MM.1S (cell line): Measurements from ENCODE around the gene LTO1.

Experiments
- DNase-seq: peaks from one replicate; pipeline ENCODE4 v3.0.0-alpha.2; 2015
- H2AFZ ChIP-seq: fragments of 300-600 bp; sonication (generic); 2 replicates; pipeline ENCODE4 v1.6.0; 2016; ENCODE audit warnings: antibody characterized with exemption, low read length
- H3F3A ChIP-seq: fragments of 300-600 bp; sonication (generic); 2 replicates; pipeline ENCODE4 v1.6.1; 2016; ENCODE audit warnings: mild to moderate bottlenecking, antibody characterized with exemption, low read length, moderate library complexity, mixed read lengths; ENCODE audit not compliant: insufficient read depth
- H3K27ac ChIP-seq: fragments of 300-600 bp; sonication (generic); 2 replicates; pipeline ENCODE4 v1.5.1; 2016; ENCODE audit warnings: mild to moderate bottlenecking, low read length
- H3K27me3 ChIP-seq: fragments of 300-600 bp; sonication (generic); replicated peaks from 2 replicates; pipeline ENCODE4 v1.6.0; 2016; ENCODE audit warnings: low read length; ENCODE audit not compliant: insufficient read depth
- H3K36me3 ChIP-seq: fragments of 300-600 bp; sonication (generic); replicated peaks from 2 replicates; pipeline ENCODE4 v1.6.1; 2016; ENCODE audit warnings: mild to moderate bottlenecking, low read length, mixed read lengths; ENCODE audit not compliant: insufficient read depth
- H3K4me1 ChIP-seq: fragments of 300-600 bp; sonication (generic); 2 replicates; pipeline ENCODE4 v1.6.1; 2016; ENCODE audit warnings: low read length, mixed read lengths
- H3K4me2 ChIP-seq: fragments of 300-600 bp; sonication (generic); 2 replicates; pipeline ENCODE4 v1.6.0; 2016; ENCODE audit warnings: low read depth, low read length
- H3K4me3 ChIP-seq: fragments of 300-600 bp; sonication (generic); 2 replicates; pipeline ENCODE4 v1.5.1; 2016; ENCODE audit warnings: low read length, mixed read lengths
- H3K79me2 ChIP-seq: fragments of 300-600 bp; sonication (generic); 2 replicates; pipeline ENCODE4 v1.6.1; 2016; ENCODE audit warnings: mixed run types, low read length, mixed read lengths
- H3K9ac ChIP-seq: fragments of 300-600 bp; sonication (generic); 2 replicates; pipeline ENCODE4 v1.6.1; 2016; ENCODE audit warnings: low read length, mixed read lengths
- H3K9me2 ChIP-seq: fragments of 300-600 bp; sonication (generic); replicated peaks from 2 replicates; pipeline ENCODE4 v1.6.1; 2016; ENCODE audit warnings: mild to moderate bottlenecking, low read length, mixed read lengths; ENCODE audit not compliant: insufficient read depth
- H3K9me3 ChIP-seq: fragments of 300-600 bp; sonication (generic); replicated peaks from 2 replicates; pipeline ENCODE4 v1.6.1; 2016; ENCODE audit warnings: mild to moderate bottlenecking, low read length, mixed read lengths; ENCODE audit not compliant: insufficient read depth
- H4K20me1 ChIP-seq: fragments of 300-600 bp; sonication (generic); 2 replicates; pipeline ENCODE4 v1.6.1; 2016; ENCODE audit warnings: mild to moderate bottlenecking, low read length, moderate library complexity, mixed read lengths; ENCODE audit not compliant: insufficient read depth
- EZH2 ChIP-seq: fragments of 300-600 bp; sonication (generic); optimal IDR thresholded peaks from 2 replicates; pipeline ENCODE3; 2017; ENCODE audit warnings: low read depth, mild to moderate bottlenecking, antibody characterized with exemption, low read length, mixed read lengths
- EZH2phosphoT487 ChIP-seq: fragments of 300-600 bp; sonication (generic); IDR thresholded peaks from 2 replicates; pipeline ENCODE4 v1.6.1; 2018; ENCODE audit warnings: antibody characterized with exemption, low read length
- TF ChIP-seq, protein P1 (sequence below): fragments of 300-600 bp; sonication (generic); IDR thresholded peaks from 2 replicates; pipeline ENCODE4 v1.5.1; 2016; ENCODE audit warnings: antibody characterized with exemption, low read length, mixed read lengths

Gene LTO1

DNA sequence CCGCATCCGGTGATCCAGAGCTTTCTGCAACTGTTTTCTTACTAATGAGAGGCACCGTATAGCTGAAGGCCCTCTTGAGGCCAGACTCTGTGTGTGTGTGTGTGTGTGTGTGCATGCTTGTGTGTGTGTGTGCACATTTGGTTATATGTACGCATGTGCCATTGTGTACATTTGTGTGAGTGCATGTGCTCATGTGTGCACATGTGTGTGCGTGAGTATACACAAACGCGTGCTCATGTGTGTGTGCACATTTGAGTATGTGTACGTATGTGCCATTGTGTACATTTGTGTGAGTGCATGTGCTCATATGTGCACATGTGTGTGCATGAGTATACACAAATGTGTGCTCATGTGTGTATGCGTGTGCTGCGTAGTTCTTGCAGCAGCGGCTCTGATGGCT lies 40.9 kb upstream of the LTO1 start:
- TF ChIP-seq EZH2 (no peak), EZH2phosphoT487 (no peak)
- TF ChIP-seq, protein P1, sequence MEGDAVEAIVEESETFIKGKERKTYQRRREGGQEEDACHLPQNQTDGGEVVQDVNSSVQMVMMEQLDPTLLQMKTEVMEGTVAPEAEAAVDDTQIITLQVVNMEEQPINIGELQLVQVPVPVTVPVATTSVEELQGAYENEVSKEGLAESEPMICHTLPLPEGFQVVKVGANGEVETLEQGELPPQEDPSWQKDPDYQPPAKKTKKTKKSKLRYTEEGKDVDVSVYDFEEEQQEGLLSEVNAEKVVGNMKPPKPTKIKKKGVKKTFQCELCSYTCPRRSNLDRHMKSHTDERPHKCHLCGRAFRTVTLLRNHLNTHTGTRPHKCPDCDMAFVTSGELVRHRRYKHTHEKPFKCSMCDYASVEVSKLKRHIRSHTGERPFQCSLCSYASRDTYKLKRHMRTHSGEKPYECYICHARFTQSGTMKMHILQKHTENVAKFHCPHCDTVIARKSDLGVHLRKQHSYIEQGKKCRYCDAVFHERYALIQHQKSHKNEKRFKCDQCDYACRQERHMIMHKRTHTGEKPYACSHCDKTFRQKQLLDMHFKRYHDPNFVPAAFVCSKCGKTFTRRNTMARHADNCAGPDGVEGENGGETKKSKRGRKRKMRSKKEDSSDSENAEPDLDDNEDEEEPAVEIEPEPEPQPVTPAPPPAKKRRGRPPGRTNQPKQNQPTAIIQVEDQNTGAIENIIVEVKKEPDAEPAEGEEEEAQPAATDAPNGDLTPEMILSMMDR: no peak
- Histone ChIP-seq H3F3A (no peaks in the 10 kb centered on the region), H3K27me3 (peaks cover 87% of the 10 kb centered on the region), H3K9me2 (no peaks in the 10 kb centered on the region), H3K36me3 (no peaks in the 10 kb centered on the region), H3K4me1 (no peaks in the 10 kb centered on the region), H2AFZ (no peak overlapping the region), H3K4me2 (no peak overlapping the region), H3K27ac (no peak overlapping the region), H4K20me1 (no peaks in the 10 kb centered on the region), H3K79me2 (no peaks in the 10 kb centered on the region), H3K4me3 (no peak overlapping the region), H3K9ac (no peak overlapping the region), H3K9me3 (no peaks in the 10 kb centered on the region)
- no peak for DNase-seq

DNA sequence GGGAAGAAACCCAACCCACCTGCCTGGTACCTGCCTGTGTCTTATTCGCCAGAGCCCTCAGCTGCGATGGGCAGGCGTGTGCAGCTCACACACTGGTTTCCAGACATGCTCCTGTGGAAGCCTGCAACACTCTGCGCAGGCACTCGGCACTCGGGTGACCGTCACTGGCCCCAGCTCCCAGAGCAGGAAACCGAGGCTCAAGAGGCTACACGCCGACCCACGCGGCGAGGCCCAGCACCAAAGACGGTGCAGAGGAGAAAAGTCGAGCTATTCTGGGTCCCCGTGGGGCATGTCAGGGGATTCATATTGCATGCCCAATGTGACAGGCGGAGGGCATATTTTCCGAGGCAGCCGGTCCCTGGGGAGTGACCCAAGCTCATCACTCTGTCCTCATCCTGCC lies 40.3 kb upstream of the LTO1 start:
- DNase-seq: no peak
- Histone ChIP-seq H3K79me2 (no peaks in the 10 kb centered on the region), H3K4me3 (no peak overlapping the region), H3K27ac (no peak overlapping the region), H3K36me3 (no peaks in the 10 kb centered on the region), H3K27me3 (peaks cover 86% of the 10 kb centered on the region), H4K20me1 (no peaks in the 10 kb centered on the region), H3K4me1 (no peaks in the 10 kb centered on the region), H3K4me2 (no peak overlapping the region), H3K9me3 (no peaks in the 10 kb centered on the region), H2AFZ (no peak overlapping the region), H3K9me2 (no peaks in the 10 kb centered on the region), H3F3A (no peaks in the 10 kb centered on the region), H3K9ac (no peak overlapping the region)
- TF ChIP-seq, protein P1: no peak
- TF ChIP-seq EZH2: no peak
- no peak for TF ChIP-seq EZH2phosphoT487

DNA sequence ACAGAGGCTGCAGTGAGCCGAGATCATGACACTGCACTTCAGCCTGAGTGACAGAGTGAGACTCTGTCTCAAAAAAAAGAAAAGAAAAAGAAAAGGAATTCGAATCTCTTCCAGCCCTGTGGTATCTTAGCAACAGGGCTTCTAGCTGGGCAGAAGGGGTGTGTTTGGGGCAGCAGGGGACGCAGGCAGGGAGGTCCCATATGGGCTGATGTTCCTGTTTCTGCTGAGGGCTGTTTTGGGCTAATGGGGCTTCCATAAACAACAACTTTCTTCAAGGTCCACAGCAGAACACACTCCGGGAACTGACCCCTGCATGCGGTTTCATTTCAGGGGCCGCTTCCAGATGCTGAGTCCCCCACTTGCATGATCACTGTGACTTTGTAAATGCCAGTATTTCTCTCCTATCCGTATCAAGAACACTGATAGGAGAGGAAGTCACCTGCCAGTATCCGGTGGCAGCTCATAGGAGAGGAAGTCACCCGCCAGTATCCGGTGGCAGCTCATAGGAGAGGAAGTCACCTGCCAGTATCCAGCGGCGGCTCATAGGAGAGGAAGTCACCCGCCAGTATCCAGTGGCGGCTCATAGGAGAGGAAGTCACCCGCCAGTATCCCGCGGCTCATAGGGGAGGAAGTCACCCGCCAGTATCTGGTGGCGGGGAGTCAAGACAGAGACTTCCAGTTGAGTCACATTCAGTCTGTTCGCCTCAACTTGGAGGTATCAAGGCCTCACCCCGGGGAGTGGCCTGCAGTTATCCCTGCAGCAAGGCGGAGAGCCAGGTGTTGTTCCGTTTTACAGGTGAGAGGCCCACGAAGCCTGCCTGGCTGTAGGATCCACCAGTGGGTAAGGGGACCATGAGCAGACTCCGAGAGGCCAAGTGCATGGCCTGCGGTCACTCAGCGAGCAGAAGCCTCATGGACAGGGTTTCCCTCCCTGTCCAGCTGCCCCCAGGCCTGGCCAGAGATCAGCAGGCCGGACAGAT lies 37.0 kb upstream of the LTO1 start:
- no peaks in the 10 kb centered on the region for H3K9me2 ChIP-seq
- no peaks in the 10 kb centered on the region for H3F3A ChIP-seq
- no peak overlapping the region for H3K9ac ChIP-seq
- TF ChIP-seq, protein P1: no peak
- TF ChIP-seq EZH2: no peak
- no peak for TF ChIP-seq EZH2phosphoT487
- no peaks in the 10 kb centered on the region for H3K36me3 ChIP-seq
- DNase-seq: no peak
- H3K9me3 ChIP-seq: no peaks in the 10 kb centered on the region
- H2AFZ ChIP-seq: no peak overlapping the region
- no peak overlapping the region for H3K4me3 ChIP-seq
- no peaks in the 10 kb centered on the region for H3K79me2 ChIP-seq
- peak overlapping the region; percentile 18; the same call in 1 of the 2 replicates for H3K4me2 ChIP-seq
- H3K27ac ChIP-seq: no peak overlapping the region
- no peaks in the 10 kb centered on the region for H4K20me1 ChIP-seq
- no peaks in the 10 kb centered on the region for H3K4me1 ChIP-seq
- H3K27me3 ChIP-seq: peaks cover 85% of the 10 kb centered on the region
